ENCODE measurements around the gene CTSV. TPM values are rescaled to one million over a fixed set of nuclear protein-coding genes. Genes with fewer than 3 reads are reported as not detected.
"Not testable (repeated sequence)": the region's sequence is repeated elsewhere in the genome, so short reads cannot be mapped to it uniquely, and the experiment has no call there.

Gene CTSV
- total RNA-seq, 1 experiment from 2014 or later: 47.3 TPM

DNA sequence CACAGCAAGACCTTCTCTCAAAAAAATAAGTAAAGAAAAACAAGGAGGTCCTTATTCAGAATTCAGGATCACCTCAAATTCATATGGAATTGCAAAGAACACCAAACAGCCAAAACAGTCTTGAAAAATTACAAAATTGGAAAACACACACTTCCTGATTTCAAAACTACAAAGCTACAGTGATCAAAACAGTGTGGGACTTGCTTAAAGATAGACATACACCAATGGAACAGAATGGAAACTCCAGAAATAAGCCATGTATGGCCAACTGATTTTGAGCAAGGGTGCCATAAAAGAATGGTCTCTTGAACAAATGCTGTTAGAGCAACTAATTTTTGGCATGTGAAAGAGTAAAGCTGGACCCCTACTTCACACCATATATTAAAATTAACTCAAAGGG, 36.7 kb downstream of the CTSV start:
- H3K9me3 ChIP-seq (ENCODE audit: insufficient read depth, low read depth); H2AFZ ChIP-seq; CTCF ChIA-PET; H3K4me3 ChIP-seq; DNase-seq; intact Hi-C loops (cut with micrococcal nuclease; ENCODE audit: unreplicated experiment); POLR2A ChIA-PET (ENCODE audit: unreplicated experiment); BruUV-seq (replicated peaks); H3K27me3 ChIP-seq (ENCODE audit: insufficient read depth, low read depth); H3F3A ChIP-seq (ENCODE audit: insufficient read depth, low read depth); H4K20me1 ChIP-seq (ENCODE audit: insufficient read depth); H3K4me2 ChIP-seq; H3K9me2 ChIP-seq (ENCODE audit: insufficient read depth); H3K36me3 ChIP-seq (ENCODE audit: low read depth): not testable (repeated sequence)
- peaks cover 73% of the 10 kb centered on the region for H3K79me2 ChIP-seq (ENCODE audit: low read depth)
- H3K4me1 ChIP-seq (replicated peaks; ENCODE audit: insufficient read depth): peaks cover 21% of the 10 kb centered on the region
- H3K27ac ChIP-seq: peak overlapping the region; percentile 97

DNA sequence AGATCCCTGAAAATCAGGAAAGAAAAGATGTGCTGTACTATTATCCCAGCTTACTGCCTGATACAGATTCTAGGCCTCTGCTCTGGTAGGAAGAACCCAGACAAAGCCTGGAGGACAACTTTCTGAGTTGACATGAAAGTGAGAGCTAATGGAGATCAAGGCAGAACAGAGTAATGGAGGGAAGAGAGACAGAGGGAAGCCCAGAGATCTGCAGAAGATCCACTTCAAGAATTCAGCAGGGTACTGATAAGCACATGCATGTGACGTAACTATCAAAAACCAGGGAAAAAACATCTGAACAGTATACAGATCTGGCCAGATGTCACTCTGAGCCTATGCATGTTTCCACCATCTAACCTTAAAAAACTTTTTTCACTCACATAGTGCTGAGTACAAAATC, 37.6 kb downstream of the CTSV start:
- CTCF ChIA-PET: not testable (repeated sequence)

DNA sequence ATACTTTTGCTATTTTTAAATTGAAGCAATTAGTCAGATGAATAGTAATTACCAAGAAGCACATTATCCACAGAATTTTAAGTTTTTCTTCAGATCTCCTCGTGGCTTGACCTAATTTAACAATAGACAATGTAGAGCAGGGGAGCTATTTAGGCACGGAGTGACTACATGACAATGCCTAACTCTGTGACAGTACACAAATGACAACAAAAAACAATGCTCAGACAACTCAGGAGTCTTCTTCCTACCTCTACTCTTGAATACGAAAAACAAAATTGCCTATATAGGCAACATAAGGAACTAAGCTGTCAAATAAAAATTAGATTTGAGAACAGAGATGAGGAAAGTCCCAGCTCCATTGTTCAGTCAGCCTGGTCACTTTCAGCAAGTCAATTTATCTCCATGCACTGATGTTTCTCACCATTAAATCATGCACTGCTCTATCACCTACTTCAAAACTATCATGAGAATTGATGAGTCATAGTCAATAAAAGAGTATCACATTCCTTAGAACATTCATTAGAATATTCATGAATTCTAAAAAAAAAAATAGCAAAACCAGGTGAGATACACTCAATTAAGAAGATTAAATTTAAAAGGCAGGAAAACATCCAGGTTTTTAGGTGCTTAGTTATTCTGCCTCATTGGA, 38.7 kb downstream of the CTSV start:
- H3K36me3 ChIP-seq (ENCODE audit: low read depth); H3K9me3 ChIP-seq (ENCODE audit: insufficient read depth, low read depth); H3K27me3 ChIP-seq (ENCODE audit: insufficient read depth, low read depth); intact Hi-C loops (cut with micrococcal nuclease; ENCODE audit: unreplicated experiment); POLR2A ChIA-PET (ENCODE audit: unreplicated experiment); H3F3A ChIP-seq (ENCODE audit: insufficient read depth, low read depth); H3K9me2 ChIP-seq (ENCODE audit: insufficient read depth); H4K20me1 ChIP-seq (ENCODE audit: insufficient read depth); BruUV-seq (replicated peaks); CTCF ChIA-PET; H2AFZ ChIP-seq: not testable (repeated sequence)
- Histone ChIP-seq H3K4me3 (peak overlapping the region; percentile 1; the same call in 1 of the 2 replicates), H3K4me2 (peak overlapping the region; percentile 70), H3K27ac (peak overlapping the region; percentile 97), H3K4me1 (replicated peaks; ENCODE audit: insufficient read depth) (peaks cover 21% of the 10 kb centered on the region), H3K79me2 (ENCODE audit: low read depth) (peaks cover 79% of the 10 kb centered on the region)
- peak; percentile 7 to 71 for DNase-seq

More for the DNA sequence above, 37.6 kb downstream of the CTSV start:
- H3F3A ChIP-seq (ENCODE audit: insufficient read depth, low read depth); H2AFZ ChIP-seq; H3K9me3 ChIP-seq (ENCODE audit: insufficient read depth, low read depth); H3K27me3 ChIP-seq (ENCODE audit: insufficient read depth, low read depth); intact Hi-C loops (cut with micrococcal nuclease; ENCODE audit: unreplicated experiment); BruUV-seq (replicated peaks); H3K36me3 ChIP-seq (ENCODE audit: low read depth); H3K9me2 ChIP-seq (ENCODE audit: insufficient read depth); POLR2A ChIA-PET (ENCODE audit: unreplicated experiment); H3K4me3 ChIP-seq; DNase-seq; H4K20me1 ChIP-seq (ENCODE audit: insufficient read depth): not testable (repeated sequence)
- Histone ChIP-seq H3K27ac (peak overlapping the region; percentile 97), H3K4me1 (replicated peaks; ENCODE audit: insufficient read depth) (peaks cover 21% of the 10 kb centered on the region), H3K79me2 (ENCODE audit: low read depth) (peaks cover 78% of the 10 kb centered on the region), H3K4me2 (peak overlapping the region; percentile 70)

DNA sequence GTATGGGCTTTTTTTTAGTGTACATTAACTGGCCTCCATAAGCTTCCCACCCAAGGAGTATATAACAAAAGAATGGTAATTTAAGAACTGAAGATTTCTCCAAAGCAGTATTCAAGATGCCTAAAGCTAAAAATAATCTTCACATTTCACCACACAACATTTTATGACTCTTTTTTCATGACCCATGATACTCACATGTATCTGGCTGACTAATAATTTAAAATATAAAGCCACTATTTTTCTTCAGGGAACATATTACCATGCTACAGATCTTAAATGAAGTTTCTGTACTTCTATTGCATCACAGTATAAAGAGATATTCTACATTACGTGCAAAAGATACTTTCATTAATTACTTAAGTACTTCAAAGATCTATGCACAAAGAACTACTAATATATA, 39.2 kb downstream of the CTSV start:
- H3K9me3 ChIP-seq (ENCODE audit: insufficient read depth, low read depth); H2AFZ ChIP-seq; H3K36me3 ChIP-seq (ENCODE audit: low read depth); H3K27me3 ChIP-seq (ENCODE audit: insufficient read depth, low read depth); H4K20me1 ChIP-seq (ENCODE audit: insufficient read depth); POLR2A ChIA-PET (ENCODE audit: unreplicated experiment); CTCF ChIA-PET; intact Hi-C loops (cut with micrococcal nuclease; ENCODE audit: unreplicated experiment); H3F3A ChIP-seq (ENCODE audit: insufficient read depth, low read depth); DNase-seq; BruUV-seq (replicated peaks); H3K9me2 ChIP-seq (ENCODE audit: insufficient read depth): not testable (repeated sequence)
- H3K79me2 ChIP-seq (ENCODE audit: low read depth): peaks cover 76% of the 10 kb centered on the region
- H3K4me3 ChIP-seq: peak overlapping the region; percentile 8; the same call in 1 of the 2 replicates
- peak overlapping the region; percentile 70; the same call in 1 of the 2 replicates for H3K4me2 ChIP-seq
- H3K4me1 ChIP-seq (replicated peaks; ENCODE audit: insufficient read depth): peaks cover 21% of the 10 kb centered on the region
- peak overlapping the region; percentile 97 for H3K27ac ChIP-seq

DNA sequence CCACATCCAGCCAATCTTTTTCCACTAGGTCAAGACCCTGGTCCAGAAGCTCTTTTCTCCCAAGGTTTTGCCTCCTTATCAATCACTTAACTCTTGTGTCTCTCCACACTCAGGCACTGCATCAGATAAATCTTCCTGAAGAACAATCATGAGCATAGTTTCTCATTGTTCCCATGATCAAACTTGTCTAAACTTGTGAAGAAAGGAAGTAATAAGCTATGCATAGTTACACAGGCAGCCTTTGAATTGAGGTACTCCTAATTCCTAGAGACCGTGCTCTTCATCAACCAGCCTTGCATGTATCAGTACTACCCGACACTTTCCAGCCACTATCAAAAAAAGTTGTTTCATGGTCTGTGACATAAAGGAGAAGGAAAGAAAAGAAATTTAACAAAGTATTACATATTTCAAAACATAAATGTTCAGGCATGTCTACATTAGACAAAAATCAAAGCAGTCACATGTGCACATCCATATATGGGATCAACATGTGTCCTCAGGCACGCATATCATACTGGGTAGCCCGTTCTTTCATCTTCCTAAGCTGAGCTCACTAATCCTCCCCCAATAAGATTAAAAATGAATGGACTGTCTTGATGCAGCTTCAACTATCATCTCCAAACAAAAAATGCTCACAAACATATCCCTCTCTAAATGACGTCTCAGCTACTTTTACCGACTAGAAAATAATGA, 41.8 kb downstream of the CTSV start:
- H3K4me3 ChIP-seq; H3K9me3 ChIP-seq (ENCODE audit: insufficient read depth, low read depth); POLR2A ChIA-PET (ENCODE audit: unreplicated experiment); H3K9me2 ChIP-seq (ENCODE audit: insufficient read depth); BruUV-seq (replicated peaks); H3K27me3 ChIP-seq (ENCODE audit: insufficient read depth, low read depth); H3F3A ChIP-seq (ENCODE audit: insufficient read depth, low read depth); H2AFZ ChIP-seq; H3K27ac ChIP-seq; H3K4me2 ChIP-seq; H3K36me3 ChIP-seq (ENCODE audit: low read depth); intact Hi-C loops (cut with micrococcal nuclease; ENCODE audit: unreplicated experiment); CTCF ChIA-PET; H4K20me1 ChIP-seq (ENCODE audit: insufficient read depth); DNase-seq: not testable (repeated sequence)
- peaks cover 66% of the 10 kb centered on the region for H3K79me2 ChIP-seq (ENCODE audit: low read depth)
- H3K4me1 ChIP-seq (replicated peaks; ENCODE audit: insufficient read depth): peaks cover 21% of the 10 kb centered on the region

DNA sequence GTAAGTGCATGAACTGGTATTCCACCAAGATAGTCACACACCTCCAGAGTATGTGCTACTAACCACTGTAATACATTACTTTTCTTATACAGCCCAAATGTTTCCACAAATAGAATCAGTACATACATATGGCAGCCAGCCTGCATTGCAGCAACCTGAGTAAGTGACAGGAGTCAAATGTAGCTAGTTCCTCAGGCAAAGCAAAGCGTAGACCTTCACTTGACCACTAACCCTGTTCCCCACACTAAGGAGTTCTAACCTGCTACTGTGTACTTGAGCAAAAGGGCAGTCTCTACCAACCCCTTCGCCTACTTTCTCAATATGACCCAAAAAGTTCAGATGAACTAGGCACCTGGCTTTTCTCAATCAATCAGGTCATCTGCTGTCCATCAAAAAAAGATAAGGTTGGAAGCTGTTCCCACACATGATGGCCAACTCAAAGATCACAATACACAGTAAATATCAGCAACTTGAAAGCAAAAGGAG, 44.4 kb downstream of the CTSV start:
- H3F3A ChIP-seq (ENCODE audit: insufficient read depth, low read depth); H4K20me1 ChIP-seq (ENCODE audit: insufficient read depth); BruUV-seq (replicated peaks); H3K4me2 ChIP-seq; H3K27me3 ChIP-seq (ENCODE audit: insufficient read depth, low read depth); H3K4me3 ChIP-seq; H3K36me3 ChIP-seq (ENCODE audit: low read depth); H3K4me1 ChIP-seq (replicated peaks; ENCODE audit: insufficient read depth); DNase-seq; H2AFZ ChIP-seq; H3K27ac ChIP-seq; intact Hi-C loops (cut with micrococcal nuclease; ENCODE audit: unreplicated experiment); CTCF ChIA-PET; H3K9me3 ChIP-seq (ENCODE audit: insufficient read depth, low read depth); POLR2A ChIA-PET (ENCODE audit: unreplicated experiment); H3K9me2 ChIP-seq (ENCODE audit: insufficient read depth): not testable (repeated sequence)
- H3K79me2 ChIP-seq (ENCODE audit: low read depth): peaks cover 61% of the 10 kb centered on the region

DNA sequence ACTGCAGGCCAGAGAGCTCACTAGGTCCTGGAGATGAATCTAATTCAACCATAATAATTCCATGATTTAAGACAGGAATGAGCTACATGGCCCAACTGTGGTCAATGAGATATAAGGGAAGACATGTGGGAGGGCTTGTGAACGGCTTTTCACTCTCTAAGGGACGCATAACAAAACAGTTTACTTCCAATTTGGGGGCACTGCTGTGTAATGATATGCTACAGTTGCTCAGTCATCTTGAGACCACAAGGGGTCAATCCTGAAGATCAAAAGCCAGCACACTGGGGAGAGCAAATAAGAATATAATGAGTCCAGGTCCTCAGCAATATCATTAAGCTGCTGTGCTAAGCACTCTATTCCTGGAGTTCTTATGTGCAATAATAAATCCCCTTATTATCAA, 46.6 kb downstream of the CTSV start:
- H2AFZ ChIP-seq; H3F3A ChIP-seq (ENCODE audit: insufficient read depth, low read depth); H3K4me3 ChIP-seq; H3K27me3 ChIP-seq (ENCODE audit: insufficient read depth, low read depth); BruUV-seq (replicated peaks); CTCF ChIA-PET; H4K20me1 ChIP-seq (ENCODE audit: insufficient read depth); H3K27ac ChIP-seq; intact Hi-C loops (cut with micrococcal nuclease; ENCODE audit: unreplicated experiment); DNase-seq; H3K4me1 ChIP-seq (replicated peaks; ENCODE audit: insufficient read depth); H3K4me2 ChIP-seq; H3K9me3 ChIP-seq (ENCODE audit: insufficient read depth, low read depth); H3K36me3 ChIP-seq (ENCODE audit: low read depth); H3K9me2 ChIP-seq (ENCODE audit: insufficient read depth); POLR2A ChIA-PET (ENCODE audit: unreplicated experiment): not testable (repeated sequence)
- peaks cover 47% of the 10 kb centered on the region for H3K79me2 ChIP-seq (ENCODE audit: low read depth)

Measured in PC-9 (cell line).